Astrocyte (in vitro differentiated cells and primary cell): Measurements from ENCODE around the gene FOXP2. TPM values are rescaled to one million over a fixed set of nuclear protein-coding genes. Genes with fewer than 3 reads are reported as not detected.
"Not testable (repeated sequence)": the region's sequence is repeated elsewhere in the genome, so short reads cannot be mapped to it uniquely, and the experiment has no call there.

Experiments used
- DNase-seq: peaks from one replicate; pipeline ENCODE4 v3.0.0-alpha.2; 2010; ENCODE audit warnings: low read depth
- FAIRE-seq: peaks from 2 replicates; lab custom pipeline; 2011; peaks lifted over from hg19 to GRCh38; lab: Jason Lieb, UNC
- H2AFZ ChIP-seq: 2 replicates; pipeline ENCODE4 v1.6.0; 2012; ENCODE audit warnings: low read depth, low read length, inconsistent platforms
- H3K27ac ChIP-seq: 2 replicates; pipeline ENCODE4 v1.5.1; 2011; ENCODE audit warnings: low read depth, low read length, inconsistent platforms
- H3K27me3 ChIP-seq: 2 replicates; pipeline ENCODE4 v1.6.0; 2011; ENCODE audit warnings: low read length, inconsistent platforms; ENCODE audit not compliant: insufficient read depth
- H3K36me3 ChIP-seq: 2 replicates; pipeline ENCODE4 v1.5.1; 2011; ENCODE audit warnings: low read length, inconsistent platforms; ENCODE audit not compliant: insufficient read depth
- H3K4me1 ChIP-seq: 2 replicates; pipeline ENCODE4 v1.5.1; 2011; ENCODE audit warnings: low read length, inconsistent platforms; ENCODE audit not compliant: insufficient read depth
- H3K4me2 ChIP-seq: 2 replicates; pipeline ENCODE4 v1.6.0; 2012; ENCODE audit warnings: low read length, inconsistent platforms
- H3K4me3 ChIP-seq: 2 replicates; pipeline ENCODE4 v1.5.1; 2011; ENCODE audit warnings: low read depth, mild to moderate bottlenecking, low read length, inconsistent platforms; ENCODE audit not compliant: insufficient read depth
- H3K79me2 ChIP-seq: 2 replicates; pipeline ENCODE4 v1.6.0; 2012; ENCODE audit warnings: mild to moderate bottlenecking, low read length, inconsistent platforms; ENCODE audit not compliant: insufficient read depth
- H3K9ac ChIP-seq: 2 replicates; pipeline ENCODE4 v1.6.0; 2012; ENCODE audit warnings: mild to moderate bottlenecking, low read length, inconsistent platforms
- H3K9me3 ChIP-seq: 2 replicates; pipeline ENCODE4 v1.5.1; 2012; ENCODE audit warnings: low read depth, mild to moderate bottlenecking, low read length, inconsistent platforms; ENCODE audit not compliant: insufficient read depth
- H4K20me1 ChIP-seq: 2 replicates; pipeline ENCODE4 v1.6.0; 2012; ENCODE audit warnings: low read length, inconsistent platforms; ENCODE audit not compliant: insufficient read depth
- H3K27ac Mint-ChIP-seq: one replicate; pipeline ENCODE4 v1.8.0; 2021; ENCODE audit warnings: mild to moderate bottlenecking, mixed read lengths; ENCODE audit not compliant: unreplicated experiment
- H3K27me3 Mint-ChIP-seq: one replicate; pipeline ENCODE4 v1.8.0; 2021; ENCODE audit warnings: low read depth, mixed read lengths; ENCODE audit not compliant: unreplicated experiment
- H3K36me3 Mint-ChIP-seq: one replicate; pipeline ENCODE4 v1.8.0; 2021; ENCODE audit warnings: low read depth, mixed read lengths; ENCODE audit not compliant: unreplicated experiment
- H3K4me1 Mint-ChIP-seq: one replicate; pipeline ENCODE4 v1.8.0; 2021; ENCODE audit warnings: low read depth, mixed read lengths; ENCODE audit not compliant: unreplicated experiment
- H3K4me3 Mint-ChIP-seq: one replicate; pipeline ENCODE4 v1.8.0; 2021; ENCODE audit warnings: mild to moderate bottlenecking, moderate library complexity, mixed read lengths; ENCODE audit not compliant: unreplicated experiment
- H3K9me3 Mint-ChIP-seq: one replicate; pipeline ENCODE4 v1.8.0; 2021; ENCODE audit warnings: mild to moderate bottlenecking, mixed read lengths; ENCODE audit not compliant: unreplicated experiment
- EZH2 ChIP-seq: IDR thresholded peaks from 2 replicates; pipeline ENCODE4 v1.6.1; 2012; ENCODE audit warnings: mild to moderate bottlenecking, low read length, inconsistent platforms; ENCODE audit not compliant: insufficient read depth
- total RNA-seq: library from RNA; stranded (reverse); gene quantifications from 2 replicates; pipeline ENCODE4 v1.2.1, GENCODE V29; 2021
- TF ChIP-seq, protein P1 (sequence below): IDR thresholded peaks from 2 replicates; pipeline ENCODE4 v1.5.1; 2011; ENCODE audit warnings: low read depth, mild to moderate bottlenecking, inconsistent platforms, low read length, moderate library complexity; ENCODE audit not compliant: insufficient read depth

The FOXP2 gene
- total RNA-seq, 1 donor from 2014 or later: 3.4 TPM

DNA sequence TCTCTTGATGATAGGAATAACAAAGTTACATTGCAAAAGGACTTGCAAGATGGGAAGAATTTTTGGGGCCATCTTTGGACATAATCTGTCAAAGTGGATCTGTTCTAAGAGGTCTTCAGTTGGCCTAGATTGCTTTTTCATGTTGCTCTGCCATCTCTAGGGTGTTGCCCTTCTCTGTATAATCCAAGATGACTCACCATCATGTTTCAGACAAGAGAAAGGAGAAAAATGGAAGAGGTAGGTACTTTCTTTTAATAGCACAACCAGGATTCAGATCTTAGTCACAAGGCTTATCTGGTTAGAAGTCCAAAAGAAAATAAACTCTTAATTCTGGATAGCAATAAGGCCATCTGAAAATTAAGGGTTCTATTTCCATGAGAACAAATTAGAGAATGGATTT, 38.7 kb upstream of the FOXP2 start:
- H3K4me2 ChIP-seq: no peak overlapping the region
- no peak overlapping the region for H3K9ac ChIP-seq
- no peak for DNase-seq
- H3K27ac Mint-ChIP-seq: no peak overlapping the region
- H3K4me3 Mint-ChIP-seq: no peak overlapping the region
- no peak overlapping the region for H2AFZ ChIP-seq
- no peak overlapping the region for H3K4me3 ChIP-seq
- TF ChIP-seq, protein P1, sequence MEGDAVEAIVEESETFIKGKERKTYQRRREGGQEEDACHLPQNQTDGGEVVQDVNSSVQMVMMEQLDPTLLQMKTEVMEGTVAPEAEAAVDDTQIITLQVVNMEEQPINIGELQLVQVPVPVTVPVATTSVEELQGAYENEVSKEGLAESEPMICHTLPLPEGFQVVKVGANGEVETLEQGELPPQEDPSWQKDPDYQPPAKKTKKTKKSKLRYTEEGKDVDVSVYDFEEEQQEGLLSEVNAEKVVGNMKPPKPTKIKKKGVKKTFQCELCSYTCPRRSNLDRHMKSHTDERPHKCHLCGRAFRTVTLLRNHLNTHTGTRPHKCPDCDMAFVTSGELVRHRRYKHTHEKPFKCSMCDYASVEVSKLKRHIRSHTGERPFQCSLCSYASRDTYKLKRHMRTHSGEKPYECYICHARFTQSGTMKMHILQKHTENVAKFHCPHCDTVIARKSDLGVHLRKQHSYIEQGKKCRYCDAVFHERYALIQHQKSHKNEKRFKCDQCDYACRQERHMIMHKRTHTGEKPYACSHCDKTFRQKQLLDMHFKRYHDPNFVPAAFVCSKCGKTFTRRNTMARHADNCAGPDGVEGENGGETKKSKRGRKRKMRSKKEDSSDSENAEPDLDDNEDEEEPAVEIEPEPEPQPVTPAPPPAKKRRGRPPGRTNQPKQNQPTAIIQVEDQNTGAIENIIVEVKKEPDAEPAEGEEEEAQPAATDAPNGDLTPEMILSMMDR: no peak
- no peak for TF ChIP-seq EZH2
- no peaks in the 10 kb centered on the region for H3K9me3 Mint-ChIP-seq
- H3K4me1 Mint-ChIP-seq: no peaks in the 10 kb centered on the region
- no peak for FAIRE-seq
- no peaks in the 10 kb centered on the region for H4K20me1 ChIP-seq
- H3K36me3 Mint-ChIP-seq: no peaks in the 10 kb centered on the region
- no peaks in the 10 kb centered on the region for H3K9me3 ChIP-seq
- H3K27me3 ChIP-seq: no peaks in the 10 kb centered on the region
- no peaks in the 10 kb centered on the region for H3K4me1 ChIP-seq
- H3K27me3 Mint-ChIP-seq: no peaks in the 10 kb centered on the region
- H3K36me3 ChIP-seq: no peaks in the 10 kb centered on the region
- no peak overlapping the region for H3K27ac ChIP-seq
- H3K79me2 ChIP-seq: no peaks in the 10 kb centered on the region

DNA sequence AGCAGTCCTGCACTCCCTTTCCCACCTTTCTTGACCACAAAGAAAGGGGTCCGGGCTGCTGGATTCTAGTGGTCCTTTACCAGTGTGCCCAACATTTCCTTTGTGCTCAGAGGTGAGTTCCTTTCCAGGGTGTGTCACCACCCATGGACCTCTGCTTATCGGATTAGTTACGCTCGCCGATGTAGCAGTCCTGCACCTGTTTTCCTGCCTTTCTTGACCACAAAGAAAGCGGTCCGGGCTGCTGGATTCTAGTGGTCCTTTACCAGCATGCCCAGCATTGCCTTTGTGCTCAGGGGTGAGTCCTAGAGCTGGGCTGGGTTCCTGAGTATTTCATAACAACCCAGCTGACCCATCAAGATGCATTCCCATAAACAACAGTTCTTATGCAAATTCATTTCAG, 30.7 kb upstream of the FOXP2 start:
- DNase-seq, H4K20me1 ChIP-seq, H3K79me2 ChIP-seq, H3K9ac ChIP-seq, H3K4me2 ChIP-seq, H3K9me3 ChIP-seq, H3K9me3 Mint-ChIP-seq, H3K27ac ChIP-seq, H3K4me3 Mint-ChIP-seq, H3K27ac Mint-ChIP-seq, H3K4me3 ChIP-seq, H3K27me3 Mint-ChIP-seq, H3K4me1 ChIP-seq, FAIRE-seq, H3K4me1 Mint-ChIP-seq, H3K27me3 ChIP-seq, H3K36me3 Mint-ChIP-seq, H2AFZ ChIP-seq, H3K36me3 ChIP-seq: not testable (repeated sequence)

DNA sequence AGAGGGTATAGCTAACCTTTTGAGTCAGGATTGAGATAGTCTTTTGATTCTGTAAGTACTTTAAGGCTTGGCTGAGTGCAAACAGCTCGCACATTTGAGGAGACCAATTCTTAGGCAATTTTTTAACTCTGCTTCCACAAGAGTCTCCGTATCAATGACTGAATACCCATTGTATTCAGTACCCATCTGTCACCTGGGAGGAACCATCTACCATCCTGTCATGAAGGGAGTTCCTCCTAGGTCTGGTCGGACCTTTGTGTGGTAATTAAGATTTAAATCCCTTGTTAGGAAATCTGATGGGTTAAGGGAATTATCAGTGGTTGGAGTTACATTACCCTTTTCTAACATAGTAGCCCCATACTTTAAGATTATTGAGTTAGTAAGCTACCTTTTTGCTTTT, 30.3 kb upstream of the FOXP2 start:
- not testable (repeated sequence) for H3K4me1 ChIP-seq, H3K79me2 ChIP-seq, H3K4me3 Mint-ChIP-seq, H2AFZ ChIP-seq, H3K36me3 Mint-ChIP-seq, H3K4me1 Mint-ChIP-seq, FAIRE-seq, H3K9ac ChIP-seq, H3K4me2 ChIP-seq, H3K27me3 ChIP-seq, H3K27ac ChIP-seq, H3K27ac Mint-ChIP-seq, DNase-seq, H3K9me3 ChIP-seq, H4K20me1 ChIP-seq, H3K27me3 Mint-ChIP-seq, H3K9me3 Mint-ChIP-seq, H3K4me3 ChIP-seq, H3K36me3 ChIP-seq

DNA sequence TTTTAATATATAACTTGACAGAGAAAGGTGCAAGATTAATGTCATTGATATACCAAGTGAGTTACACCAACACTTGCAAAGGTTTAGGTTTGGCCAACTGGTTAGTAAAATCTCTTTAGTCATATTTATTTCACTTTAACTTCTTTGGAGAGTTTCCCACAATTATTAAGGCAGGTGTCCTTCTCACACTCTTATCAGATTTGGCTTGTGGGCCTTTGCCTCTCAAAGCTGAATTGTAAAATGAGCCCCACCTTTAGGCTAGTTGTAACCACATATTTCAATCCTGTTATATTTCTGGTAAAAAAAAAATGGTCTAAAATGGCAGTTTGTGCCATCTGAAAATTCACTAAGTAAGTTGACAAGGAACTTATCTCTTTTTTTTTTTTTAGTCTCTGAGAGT, 26.6 kb upstream of the FOXP2 start:
- Mint-ChIP-seq H3K4me1 (peaks cover 10% of the 10 kb centered on the region), H3K4me3 (no peak overlapping the region)
- TF ChIP-seq, protein P1: no peak
- TF ChIP-seq EZH2: no peak

More for the DNA sequence above, 26.6 kb upstream of the FOXP2 start:
- no peak overlapping the region for H3K27ac ChIP-seq
- FAIRE-seq: no peak
- H3K27me3 ChIP-seq: no peaks in the 10 kb centered on the region
- H3K36me3 ChIP-seq: no peaks in the 10 kb centered on the region
- H3K36me3 Mint-ChIP-seq: no peaks in the 10 kb centered on the region
- H4K20me1 ChIP-seq: no peaks in the 10 kb centered on the region
- no peaks in the 10 kb centered on the region for H3K9me3 Mint-ChIP-seq
- no peaks in the 10 kb centered on the region for H3K27me3 Mint-ChIP-seq
- H3K4me3 ChIP-seq: no peak overlapping the region
- H3K4me2 ChIP-seq: no peak overlapping the region
- H3K9me3 ChIP-seq: no peaks in the 10 kb centered on the region
- H2AFZ ChIP-seq: no peak overlapping the region
- H3K79me2 ChIP-seq: no peaks in the 10 kb centered on the region
- no peak for DNase-seq
- H3K4me1 ChIP-seq: no peaks in the 10 kb centered on the region
- H3K9ac ChIP-seq: no peak overlapping the region
- H3K27ac Mint-ChIP-seq: no peak overlapping the region
